HG02870 (cell line): ENCODE measurements around the gene FSCN2.

Experiments used
- ATAC-seq: cut with Tn5 transposase; IDR thresholded peaks from one replicate; pipeline ENCODE4 v1.9.1; 2021; ENCODE audit warnings: mild to moderate bottlenecking, moderate library complexity; ENCODE audit not compliant: unreplicated experiment

The FSCN2 gene

DNA sequence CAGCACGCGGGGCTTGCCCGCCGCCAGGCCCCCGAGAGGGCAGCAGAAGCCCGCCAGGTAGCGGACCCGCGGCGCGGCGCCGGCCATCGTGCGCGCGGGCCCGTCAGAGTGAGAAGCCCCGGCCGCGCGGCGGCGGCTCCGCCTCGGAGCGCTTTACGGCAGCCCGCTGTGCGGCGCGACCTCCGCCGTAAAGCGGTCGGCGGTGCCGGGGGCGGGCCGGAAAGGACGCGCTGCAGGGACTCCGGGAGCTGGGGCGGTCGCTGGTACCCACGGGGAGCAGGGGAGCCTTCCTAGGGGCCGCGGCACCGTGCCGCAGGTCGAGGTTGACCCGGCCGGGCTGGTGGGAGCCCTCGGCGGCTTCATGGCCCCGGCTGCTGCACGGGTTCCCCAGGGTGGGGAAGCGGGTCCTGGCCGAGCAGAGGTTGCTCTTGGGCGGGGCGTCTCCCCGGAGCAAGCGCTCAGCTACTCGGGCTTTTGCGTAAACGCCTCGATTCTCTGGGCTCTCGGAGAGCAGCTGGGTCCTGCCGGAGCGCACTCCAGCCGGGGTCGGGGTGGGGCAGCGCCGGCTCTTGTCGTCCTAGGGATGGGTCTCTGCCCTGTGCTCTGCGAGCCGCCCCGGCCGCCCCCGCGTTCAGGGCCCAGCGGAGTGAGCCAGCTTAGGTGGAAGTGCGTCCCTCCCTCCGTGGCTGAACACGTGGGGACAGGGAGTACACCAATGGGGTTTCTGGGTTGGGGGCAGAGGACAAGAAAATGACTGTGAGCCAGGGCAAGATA, 24.3 kb downstream of the FSCN2 start, which contains the start of gene FAAP100:
Gene FAAP100, minus strand, starts transcription at position 110 of the 774 bp plus-strand sequence. Its CDS starts 23 bp downstream, at position 87.
- ATAC-seq = no peak

GRCh38 chr17:81553018-81553615, 24.9 kb downstream of the FSCN2 start:
- no peak for ATAC-seq

DNA sequence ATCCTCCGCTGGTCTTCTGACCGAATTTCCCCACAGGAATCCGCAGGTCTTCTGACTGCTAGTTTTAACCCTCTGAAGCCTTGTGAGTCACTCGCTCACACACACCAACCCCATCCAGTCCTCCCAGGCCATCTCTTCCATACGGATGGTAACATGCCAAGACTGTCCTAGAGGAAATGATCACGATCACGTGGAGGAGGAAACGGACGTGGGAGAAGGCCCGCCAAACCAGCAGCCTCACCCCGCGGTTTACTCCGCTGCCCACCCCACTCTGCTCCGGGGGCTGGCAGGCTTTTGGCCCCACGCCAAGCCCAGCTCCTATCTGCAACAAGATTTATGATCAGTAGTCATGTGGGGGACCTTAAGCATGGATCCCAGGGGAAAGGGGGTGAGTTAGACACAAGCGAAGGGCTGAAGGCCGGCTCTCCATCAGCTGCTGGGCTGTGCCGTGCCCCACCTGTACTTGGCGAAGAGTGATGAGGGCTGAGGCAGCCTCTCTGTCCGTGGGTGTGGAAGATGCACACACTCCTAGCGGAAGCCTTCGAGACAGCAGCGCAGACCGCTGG, 25.5 kb downstream of the FSCN2 start:
- no peak for ATAC-seq

- no peak for ATAC-seq
Observed at GRCh38 chr17:81556175-81556691, 28.1 kb downstream of the FSCN2 start.

- ATAC-seq = no peak
Observed at GRCh38 chr17:81556863-81557262, 28.7 kb downstream of the FSCN2 start.

- ATAC-seq = no peak
Observed at GRCh38 chr17:81557276-81558114, 29.3 kb downstream of the FSCN2 start.

GRCh38 chr17:81558115-81558468, 29.9 kb downstream of the FSCN2 start:
- ATAC-seq = no peak

DNA sequence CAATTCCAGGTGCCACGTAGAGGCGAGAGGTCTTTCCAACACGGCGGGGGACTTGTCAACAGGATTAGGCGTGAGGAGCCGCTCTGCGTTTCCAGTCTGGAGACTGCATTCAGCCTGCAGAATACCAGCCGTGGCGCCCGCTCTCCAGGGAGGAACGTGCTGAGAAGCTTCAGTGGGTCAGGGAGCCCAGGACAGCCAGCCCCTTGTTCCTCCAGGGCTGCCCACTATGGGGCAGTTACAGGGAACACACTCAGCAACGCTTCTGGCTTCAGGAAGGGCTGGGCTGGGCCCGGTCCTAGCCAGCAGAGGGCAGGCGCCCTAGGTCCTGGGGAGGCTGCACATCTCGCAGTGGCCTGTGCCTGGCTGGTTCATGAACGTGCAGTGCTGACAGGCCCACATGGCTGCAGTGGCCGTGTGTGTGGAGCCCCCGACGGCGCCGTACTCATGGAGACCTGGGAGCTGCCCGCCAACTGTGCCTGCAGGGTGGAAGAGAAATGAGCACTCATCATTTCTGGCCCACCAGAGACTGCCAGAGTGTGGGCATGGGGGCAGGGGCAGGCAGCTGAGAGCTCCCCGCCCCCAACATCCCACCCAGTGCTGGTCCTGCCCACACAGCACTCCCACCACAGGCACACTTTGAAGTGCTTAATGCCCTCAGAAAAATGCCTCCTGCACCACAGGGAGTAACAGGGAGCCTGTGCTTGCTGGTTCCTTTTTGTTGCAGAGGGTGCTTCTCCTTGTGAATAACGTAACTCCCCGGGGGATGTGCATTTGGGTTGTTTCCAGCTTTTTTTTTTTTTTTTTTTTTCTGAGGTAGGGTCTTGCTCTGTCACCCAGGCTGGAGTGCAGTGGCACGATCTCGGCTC, 31.0 kb downstream of the FSCN2 start:
- ATAC-seq = no peak

DNA sequence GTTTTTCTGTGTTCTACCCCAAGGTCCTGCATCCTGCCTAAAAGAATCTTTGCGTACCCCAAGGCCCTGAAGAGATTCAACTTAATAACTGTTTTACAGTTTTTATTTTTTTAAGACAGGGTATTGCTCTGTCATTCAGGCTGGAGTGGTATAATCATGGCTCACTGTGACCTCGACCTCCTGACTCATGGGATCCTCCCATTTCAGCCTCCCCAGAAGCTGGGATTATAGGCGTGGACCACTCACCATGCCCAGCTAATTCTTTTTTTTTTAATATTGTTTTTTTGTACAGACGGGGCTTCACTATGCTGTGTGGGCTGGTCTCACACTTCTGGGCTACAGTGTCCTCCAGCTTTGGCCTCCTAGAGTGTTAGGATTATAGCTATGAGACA, 33.3 kb downstream of the FSCN2 start:
- ATAC-seq = no peak

- no peak for ATAC-seq
Observed at GRCh38 chr17:81563861-81564586, 35.8 kb downstream of the FSCN2 start.

DNA sequence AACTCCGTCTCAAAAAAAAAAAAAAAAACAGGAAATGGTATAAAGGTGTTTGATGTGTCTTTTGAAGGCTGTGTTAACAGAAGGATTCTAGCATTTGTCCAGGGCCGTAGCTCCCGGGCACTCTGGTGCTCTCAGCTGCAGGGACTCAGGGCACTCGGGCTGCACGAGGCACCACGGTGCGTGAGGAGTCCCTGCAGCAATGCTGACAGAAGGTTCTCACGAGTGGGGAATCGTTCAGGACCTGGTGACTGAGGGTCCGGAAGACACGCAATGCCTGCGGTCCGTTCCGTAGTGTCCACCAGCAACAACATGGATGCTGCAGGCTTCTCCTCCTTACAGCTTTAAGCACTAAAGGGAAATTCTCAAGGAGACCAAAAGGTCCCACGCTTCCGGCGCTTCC, 36.6 kb downstream of the FSCN2 start:
- ATAC-seq = no peak

GRCh38 chr17:81565231-81565630, 37.1 kb downstream of the FSCN2 start:
- ATAC-seq = no peak

DNA sequence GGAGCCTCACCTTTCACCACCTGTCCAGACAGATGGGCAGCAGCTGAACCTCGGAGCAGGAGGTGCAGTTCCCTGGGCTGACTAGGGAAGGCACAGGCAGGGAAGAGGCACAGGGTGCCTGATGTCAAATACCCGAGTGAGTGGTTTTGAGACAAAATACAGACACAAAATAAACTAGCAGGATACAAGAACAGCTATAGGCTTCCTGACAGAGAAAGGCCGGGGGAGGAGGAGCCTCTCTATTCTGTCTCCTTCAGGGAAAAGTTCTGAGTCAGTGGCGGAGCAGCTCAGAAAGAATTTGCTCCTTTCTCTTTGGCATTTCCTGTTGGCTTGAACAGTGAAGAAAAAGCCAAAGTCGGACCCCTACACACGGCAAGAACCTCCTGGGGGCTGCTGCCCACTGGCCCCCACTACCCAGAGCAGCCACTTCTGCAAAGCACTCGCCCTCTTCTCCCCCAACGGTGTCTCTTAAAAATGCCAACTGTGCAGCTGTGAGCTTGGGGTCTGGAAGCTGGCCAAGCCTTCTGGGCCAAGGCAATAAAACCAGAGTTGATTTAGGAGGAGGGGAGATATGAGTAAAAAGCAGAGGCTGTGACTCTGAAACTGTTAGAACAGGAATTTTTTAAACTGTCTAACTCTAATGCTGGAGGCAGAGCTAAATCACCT, 38.4 kb downstream of the FSCN2 start:
- no peak for ATAC-seq

- no peak for ATAC-seq
Observed at GRCh38 chr17:81567191-81567590, 39.0 kb downstream of the FSCN2 start.

- no peak for ATAC-seq
Observed at GRCh38 chr17:81568416-81568815, 40.2 kb downstream of the FSCN2 start.

DNA sequence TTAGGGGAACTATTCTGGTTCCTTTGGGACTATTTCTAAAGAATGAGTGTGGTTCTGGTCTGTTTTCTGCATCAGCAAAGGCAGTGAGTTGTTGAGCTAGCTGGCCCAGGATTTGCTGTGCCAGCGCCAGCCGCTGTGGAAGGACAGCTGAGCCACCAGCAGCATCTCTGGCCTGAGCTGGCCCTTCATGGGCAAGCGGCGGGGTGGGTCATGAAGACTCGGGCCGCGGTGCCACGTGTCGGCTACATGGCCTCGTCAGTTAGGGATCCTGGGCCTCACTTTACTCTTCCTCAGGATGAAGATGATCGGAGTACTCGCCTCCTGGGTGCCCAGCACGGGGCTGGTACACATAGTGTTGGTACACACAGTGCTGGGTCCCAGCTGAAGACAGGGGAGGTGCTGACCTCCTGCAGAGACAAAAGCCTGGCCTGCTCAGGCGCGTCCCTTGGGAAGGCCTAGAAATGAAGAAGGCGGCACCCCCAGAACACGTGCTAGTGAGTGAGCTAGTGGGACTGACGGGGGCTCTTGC, 41.9 kb downstream of the FSCN2 start:
- ATAC-seq = no peak

GRCh38 chr17:81570964-81571363, 42.8 kb downstream of the FSCN2 start:
- no peak for ATAC-seq

GRCh38 chr17:81572563-81573168, 44.5 kb downstream of the FSCN2 start:
- ATAC-seq = no peak
